DMS153 treated with DMSO at 0.1 percent for 48 hours (cell line): ENCODE measurements around the gene USB1.

Source experiments
- DNase-seq: peaks from one replicate; lab custom pipeline; 2025; ENCODE audit not compliant: unreplicated experiment; lab: John Stamatoyannopoulos, UW

The USB1 gene

GRCh38 chr16:58000706-58001676 is at the start of gene USB1:
Gene USB1 (plus strand): TSS chr16:58001407. CDS start chr16:58001484, 77 bp downstream.
- peak; percentile 68 for DNase-seq

GRCh38 chr16:57952909-57953308 is 48.3 kb upstream of the USB1 start:
- DNase-seq, result no peak

GRCh38 chr16:57953857-57954256 is 47.4 kb upstream of the USB1 start:
- no peak for DNase-seq

GRCh38 chr16:57955572-57956188 is 45.5 kb upstream of the USB1 start:
- DNase-seq, result no peak

GRCh38 chr16:57956270-57956808 is 44.9 kb upstream of the USB1 start:
- DNase-seq, result no peak

- DNase-seq, result no peak
Observed at GRCh38 chr16:57956924-57957672, 44.1 kb upstream of the USB1 start.

GRCh38 chr16:57957673-57958392 is 43.4 kb upstream of the USB1 start:
- DNase-seq, result no peak

- no peak for DNase-seq
Observed at GRCh38 chr16:57958544-57958943, 42.7 kb upstream of the USB1 start.

GRCh38 chr16:57959121-57959520 is 42.1 kb upstream of the USB1 start:
- DNase-seq, result no peak

- no peak for DNase-seq
Observed at GRCh38 chr16:57959804-57960203, 41.4 kb upstream of the USB1 start.

GRCh38 chr16:57960310-57960709 is 40.9 kb upstream of the USB1 start:
- DNase-seq, result no peak

- DNase-seq, result no peak
Observed at GRCh38 chr16:57960826-57961472, 40.3 kb upstream of the USB1 start.

GRCh38 chr16:57961538-57961937 is 39.7 kb upstream of the USB1 start:
- no peak for DNase-seq

- no peak for DNase-seq
Observed at GRCh38 chr16:57962046-57962445, 39.2 kb upstream of the USB1 start.

- no peak for DNase-seq
Observed at GRCh38 chr16:57962756-57963155, 38.5 kb upstream of the USB1 start.

- DNase-seq, result no peak
Observed at GRCh38 chr16:57964157-57964700, 37.0 kb upstream of the USB1 start.

- DNase-seq, result no peak
Observed at GRCh38 chr16:57966204-57966771, 34.9 kb upstream of the USB1 start.

- DNase-seq, result no peak
Observed at GRCh38 chr16:57966986-57967385, 34.2 kb upstream of the USB1 start.

- no peak for DNase-seq
Observed at GRCh38 chr16:57967916-57968315, 33.3 kb upstream of the USB1 start.
